Activated T-cell treated with anti-CD3 and anti-CD28 coated beads for 48 hours (primary cell): ENCODE results near the gene PITPNC1.
"Not testable (repeated sequence)": the region's sequence is repeated elsewhere in the genome, so short reads cannot be mapped to it uniquely, and the experiment has no call there.

ENCODE experiments used
- DNase-seq: peaks from one replicate; pipeline ENCODE4 v3.0.0-alpha.2; 2020; ENCODE audit warnings: low read depth

The PITPNC1 gene

DNA sequence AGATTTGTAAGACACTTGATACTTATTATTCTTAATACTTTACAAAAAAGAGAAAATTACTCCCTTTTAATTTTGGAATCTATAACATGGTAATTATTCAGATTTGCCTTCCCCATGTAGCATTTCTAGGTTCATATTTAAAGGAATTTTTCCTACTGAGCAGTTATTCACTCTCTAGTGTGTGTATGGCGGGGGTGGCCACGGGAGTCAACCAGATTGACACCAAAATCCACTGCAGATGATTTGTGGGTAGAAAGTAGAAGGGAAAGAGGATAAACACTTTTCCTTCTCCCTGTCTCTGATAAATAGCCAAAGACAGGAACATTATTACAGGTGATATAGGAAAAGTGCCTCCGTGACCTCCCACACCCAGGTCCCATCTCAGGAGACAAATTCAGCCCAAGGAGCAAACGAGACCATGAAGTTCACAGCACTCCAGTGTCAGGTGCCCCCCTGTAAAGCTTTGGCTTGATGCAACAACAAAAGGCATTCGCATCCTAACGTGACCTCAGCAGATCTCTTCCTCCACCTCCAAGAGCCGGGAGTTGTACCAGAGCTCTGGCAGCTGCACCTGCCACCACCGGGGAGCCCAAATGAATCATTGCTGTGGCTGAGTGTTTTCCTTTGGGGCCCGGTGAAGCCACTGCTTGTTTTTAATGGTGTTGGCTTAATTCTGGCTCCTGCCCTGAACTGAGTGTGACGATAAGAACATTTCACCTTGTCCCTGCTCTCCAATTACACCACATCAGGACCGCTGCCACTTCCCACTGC, 248.0 kb downstream of the PITPNC1 start:
- DNase-seq: no peak

DNA sequence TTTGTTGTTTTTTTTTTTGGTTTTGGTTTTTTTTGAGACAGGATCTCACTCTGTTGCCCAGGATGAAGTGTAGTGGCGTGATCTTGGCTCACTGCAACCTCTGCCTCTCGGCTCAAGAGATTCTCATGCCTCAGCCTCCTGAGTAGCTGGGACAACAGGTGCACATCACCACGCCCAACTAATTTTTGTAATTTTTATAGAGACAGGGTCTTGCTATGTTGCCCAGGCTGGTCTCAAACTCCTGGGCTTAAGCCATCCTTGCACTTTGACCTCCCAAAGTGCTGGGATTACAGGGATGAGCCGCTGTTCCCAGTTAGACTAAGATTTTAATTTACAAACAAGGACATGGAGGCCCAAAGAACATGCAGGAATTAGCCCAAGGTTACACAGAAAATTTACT, 248.9 kb downstream of the PITPNC1 start:
- DNase-seq: no peak

DNA sequence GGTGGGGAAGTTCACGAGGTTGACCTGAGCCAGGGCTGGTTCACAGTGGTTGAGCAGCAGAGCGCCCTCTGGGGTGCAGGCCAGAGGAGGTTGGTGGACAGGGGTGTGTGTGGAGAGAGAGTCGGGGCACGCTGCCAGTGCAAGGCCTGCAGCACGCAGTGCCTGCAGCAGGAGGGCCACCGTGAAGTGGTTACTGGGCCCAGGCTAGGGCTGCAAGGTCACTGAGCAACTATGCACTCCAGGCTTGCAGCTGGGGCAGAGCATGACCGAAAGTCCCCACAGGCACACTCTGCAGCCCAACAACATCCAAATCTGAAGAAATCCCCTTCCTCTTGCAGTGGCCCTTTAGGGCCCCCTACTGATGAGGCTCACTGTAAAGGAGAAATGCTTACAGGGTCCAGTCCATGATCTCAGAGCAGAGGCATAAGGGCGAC, 251.5 kb downstream of the PITPNC1 start:
- no peak for DNase-seq

DNA sequence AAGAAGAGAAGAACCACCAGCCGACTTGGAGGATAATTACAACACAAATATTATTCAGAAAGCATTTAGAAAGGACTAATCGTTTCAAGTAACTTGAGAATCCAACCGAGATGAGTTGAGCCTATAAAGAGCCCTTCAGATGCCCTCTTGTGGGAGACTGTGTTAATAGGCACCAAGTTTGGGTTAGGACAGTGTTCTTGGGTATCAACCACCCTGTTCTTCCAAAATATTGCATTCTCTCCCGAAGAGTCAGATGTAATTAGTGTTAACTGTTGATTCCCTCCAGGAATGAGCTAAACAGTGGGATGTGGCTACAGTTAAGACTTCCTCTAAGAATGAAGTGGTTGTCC, 252.9 kb downstream of the PITPNC1 start:
- DNase-seq: no peak

DNA sequence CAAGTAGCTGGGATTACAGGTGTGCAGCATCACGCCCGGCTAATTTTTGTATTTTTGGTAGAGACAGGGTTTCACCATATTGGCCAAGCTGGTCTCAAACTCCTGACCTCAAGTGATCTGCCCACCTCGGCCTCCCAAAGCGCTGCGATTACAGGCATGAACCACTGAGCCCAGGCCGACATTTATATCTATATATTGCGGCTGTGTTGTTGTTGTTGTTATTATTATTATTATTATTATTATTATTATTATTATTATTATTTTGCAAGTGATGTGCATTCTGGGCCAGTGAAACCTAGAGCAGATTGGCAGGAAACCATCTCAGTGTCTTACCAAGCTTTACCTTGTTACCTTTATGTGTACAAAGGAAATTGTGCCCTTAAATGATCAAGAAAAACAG, 253.8 kb downstream of the PITPNC1 start:
- DNase-seq: not testable (repeated sequence)

DNA sequence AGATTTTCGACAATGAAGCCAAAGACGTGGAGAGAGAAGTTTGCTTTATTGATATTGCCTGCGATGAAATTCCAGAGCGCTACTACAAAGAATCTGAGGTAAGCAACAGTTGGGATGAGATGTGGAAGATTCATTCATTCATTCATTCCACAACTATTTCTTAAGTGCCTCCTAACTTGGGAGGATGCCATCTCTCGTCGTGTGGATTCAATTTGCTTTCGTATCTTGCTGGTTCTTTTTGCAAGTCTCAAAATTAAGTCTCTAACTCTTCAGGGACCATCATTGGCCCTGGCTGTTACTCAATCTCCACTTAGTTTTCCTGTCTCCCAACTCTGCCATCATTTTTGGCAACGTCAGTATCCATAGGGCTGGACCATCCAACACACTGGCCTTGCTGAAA, 255.1 kb downstream of the PITPNC1 start:
- no peak for DNase-seq

DNA sequence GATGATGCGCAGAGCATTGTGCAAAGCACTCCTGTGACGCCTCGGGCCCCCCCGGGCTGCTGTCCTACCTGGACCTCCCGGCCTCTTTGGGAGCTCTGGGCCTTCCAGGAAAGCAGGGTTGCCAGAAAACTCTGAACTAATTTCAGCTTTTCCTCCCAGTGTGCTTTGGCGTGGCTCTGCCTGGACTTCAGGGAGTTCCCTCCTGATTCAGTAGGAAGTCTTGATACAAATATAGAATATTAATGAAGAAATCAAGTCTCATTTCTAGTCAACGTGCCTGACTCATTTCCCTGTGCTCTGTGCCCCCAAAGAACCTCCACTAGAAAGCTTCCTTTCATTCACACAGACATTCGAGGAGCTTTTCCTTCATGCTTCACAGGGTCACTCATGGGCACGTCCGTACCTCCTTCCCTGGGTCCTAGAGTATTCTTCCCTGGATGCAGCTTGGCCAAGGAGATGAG, 256.7 kb downstream of the PITPNC1 start:
- DNase-seq: no peak

DNA sequence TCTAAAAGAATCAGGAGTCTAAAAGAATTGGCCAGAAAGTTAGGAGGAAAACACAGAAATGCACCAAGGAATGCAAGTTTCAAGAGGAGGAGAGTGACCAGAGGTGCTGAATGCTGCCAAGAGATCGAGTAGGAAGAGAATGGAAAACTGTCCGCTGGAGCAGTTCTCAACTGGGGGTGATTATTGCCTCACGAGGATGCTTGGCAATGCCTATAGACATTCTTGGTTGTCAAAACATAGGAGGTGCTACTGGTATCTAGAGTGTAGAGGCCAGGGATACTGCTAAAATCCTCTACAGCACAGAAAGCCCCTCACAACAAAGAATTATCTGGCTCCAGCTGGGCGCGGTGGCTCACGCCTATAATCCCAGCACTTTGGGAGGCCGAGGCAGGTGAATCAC, 258.6 kb downstream of the PITPNC1 start:
- DNase-seq: no peak

DNA sequence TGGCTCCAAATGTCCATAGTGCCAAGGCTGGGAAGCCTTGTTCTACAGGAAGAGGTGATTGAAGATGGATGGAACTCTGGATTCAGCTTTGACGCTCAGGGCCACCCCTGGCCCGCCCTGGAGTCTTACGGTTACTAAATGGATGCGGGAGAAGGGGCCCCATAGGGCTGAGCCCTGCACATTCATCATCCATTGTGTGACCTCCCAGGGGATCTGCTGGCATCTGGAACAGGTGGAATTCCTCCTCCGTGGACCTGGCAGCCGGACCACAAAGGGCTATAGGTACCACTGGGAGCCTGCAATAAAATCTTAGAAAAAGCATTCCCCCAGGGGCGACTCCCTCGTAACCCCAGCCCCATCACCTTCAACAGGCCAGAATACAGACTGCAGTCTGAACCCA, 259.2 kb downstream of the PITPNC1 start:
- no peak for DNase-seq

DNA sequence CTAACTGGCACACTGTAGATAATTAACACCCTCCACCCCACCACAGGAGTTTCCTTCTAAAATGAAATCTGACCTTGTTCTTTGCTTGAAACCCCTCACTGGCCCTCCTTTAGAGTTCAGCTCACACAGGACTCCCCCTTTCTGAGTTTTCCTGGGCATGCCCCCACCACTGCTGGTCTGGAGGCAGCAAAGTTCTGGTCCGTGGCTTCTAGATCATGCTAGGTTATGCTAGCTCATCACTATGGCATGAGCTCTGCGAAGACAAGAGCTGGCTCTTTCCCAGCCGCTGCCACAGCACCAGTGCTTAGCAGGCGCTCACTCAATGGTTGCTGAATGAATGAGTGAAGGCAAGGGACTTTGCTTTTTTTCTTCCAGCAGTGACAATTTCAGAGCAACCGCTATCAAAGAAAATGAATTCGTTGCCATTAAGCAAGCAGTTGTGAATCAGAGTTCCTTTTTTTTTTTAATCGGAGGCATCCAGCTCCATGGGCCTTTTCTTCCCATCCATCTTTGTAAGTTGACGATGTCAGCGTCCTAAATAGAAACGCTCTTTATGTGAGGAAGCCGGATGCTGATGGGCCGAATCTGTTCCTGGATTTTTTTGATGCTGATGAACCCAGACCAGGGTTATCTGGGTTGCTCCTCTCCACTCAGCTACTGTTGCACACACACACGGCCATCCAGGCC, 259.9 kb downstream of the PITPNC1 start:
- DNase-seq: no peak

DNA sequence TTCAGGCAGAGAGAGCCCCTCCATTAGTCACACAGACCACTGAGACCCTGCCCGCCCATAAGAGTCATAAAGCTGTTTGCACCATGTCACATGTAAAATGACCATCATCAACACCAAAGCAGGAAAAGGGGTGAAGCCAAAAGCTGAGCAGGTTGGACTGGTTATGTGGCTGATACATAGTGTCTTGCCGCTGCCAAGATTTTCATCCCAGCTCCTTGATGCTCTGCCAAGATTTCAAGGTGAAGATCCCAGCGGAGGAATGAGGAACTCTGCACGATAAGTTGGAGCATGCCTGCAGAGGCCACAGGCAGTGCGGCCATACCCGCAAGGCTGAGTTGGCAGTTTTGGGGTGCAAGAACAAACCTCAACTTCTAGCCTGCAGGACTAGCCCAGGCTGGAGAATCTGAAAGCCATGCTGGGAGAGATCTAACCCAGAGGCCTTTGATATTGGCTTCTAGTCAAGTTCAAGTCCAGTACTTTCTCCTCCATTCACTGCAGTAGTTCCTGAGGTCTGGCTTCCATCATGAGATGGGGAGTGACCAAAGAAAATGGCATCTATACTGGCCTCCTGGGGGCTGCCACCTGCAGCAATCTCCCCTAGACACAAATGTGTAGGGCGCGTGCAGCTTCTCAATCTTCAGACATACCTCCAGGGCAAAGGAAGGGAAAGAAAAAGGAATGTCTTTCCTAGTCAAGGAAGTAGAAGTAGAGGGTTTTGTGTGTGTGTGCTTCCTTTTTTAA, 261.0 kb downstream of the PITPNC1 start:
- DNase-seq: no peak

DNA sequence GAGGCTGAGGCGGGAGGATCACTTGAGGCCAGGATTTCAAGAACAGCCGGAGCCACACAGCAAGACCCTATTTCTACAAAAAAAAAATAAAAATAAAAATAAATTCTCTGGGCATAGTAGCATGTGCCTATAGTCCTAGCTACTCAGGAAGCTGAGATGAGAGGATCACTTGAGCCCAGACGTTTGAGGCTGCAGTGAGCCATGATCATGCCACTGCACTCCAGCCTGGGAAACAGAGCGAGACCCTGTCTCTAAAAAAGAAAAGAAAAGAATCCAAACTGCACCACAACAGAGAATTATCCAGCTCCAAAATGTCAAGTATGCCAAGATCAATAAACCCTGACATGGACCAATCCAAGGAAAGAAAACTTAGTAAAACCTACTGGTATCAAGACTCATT, 261.8 kb downstream of the PITPNC1 start:
- DNase-seq: no peak

DNA sequence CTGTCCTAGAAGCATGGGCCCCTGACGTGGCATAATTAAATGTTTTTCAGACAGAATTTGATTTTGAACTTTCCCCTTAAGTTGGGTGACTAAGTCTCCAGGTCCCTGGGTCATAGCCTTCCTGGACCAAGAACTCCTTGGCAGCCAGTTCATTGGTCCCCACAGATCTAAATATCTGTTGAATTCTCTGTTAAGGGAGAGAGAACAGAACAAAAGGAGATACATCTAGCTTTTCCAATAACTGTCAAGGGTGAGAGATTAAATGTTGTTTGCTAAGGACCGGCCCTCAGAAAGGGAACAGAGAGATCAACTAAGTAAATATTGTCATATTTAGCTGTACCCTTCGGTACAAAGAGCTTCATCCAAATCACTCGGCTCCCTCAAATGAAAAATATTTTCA, 262.5 kb downstream of the PITPNC1 start:
- DNase-seq: no peak

DNA sequence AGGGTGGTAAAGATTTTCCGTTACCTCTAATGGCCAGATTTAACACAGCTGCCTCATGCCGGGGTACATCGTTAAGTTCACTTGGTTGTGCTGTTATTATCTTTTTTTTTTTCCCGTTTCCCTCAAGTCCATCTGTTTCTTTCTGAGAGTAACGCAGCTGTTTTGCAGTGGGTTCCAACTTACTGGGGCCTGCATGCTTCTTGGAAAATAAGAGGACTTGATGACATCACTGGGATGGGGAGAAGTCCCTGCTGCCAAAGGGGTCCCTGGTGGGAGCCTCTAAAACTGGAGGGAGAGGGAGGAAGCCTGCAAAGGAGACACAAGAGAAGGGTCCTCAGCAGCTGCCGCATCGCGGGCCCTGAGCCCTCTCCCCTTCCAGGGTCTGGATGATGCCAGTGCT, 262.9 kb downstream of the PITPNC1 start:
- DNase-seq: no peak

DNA sequence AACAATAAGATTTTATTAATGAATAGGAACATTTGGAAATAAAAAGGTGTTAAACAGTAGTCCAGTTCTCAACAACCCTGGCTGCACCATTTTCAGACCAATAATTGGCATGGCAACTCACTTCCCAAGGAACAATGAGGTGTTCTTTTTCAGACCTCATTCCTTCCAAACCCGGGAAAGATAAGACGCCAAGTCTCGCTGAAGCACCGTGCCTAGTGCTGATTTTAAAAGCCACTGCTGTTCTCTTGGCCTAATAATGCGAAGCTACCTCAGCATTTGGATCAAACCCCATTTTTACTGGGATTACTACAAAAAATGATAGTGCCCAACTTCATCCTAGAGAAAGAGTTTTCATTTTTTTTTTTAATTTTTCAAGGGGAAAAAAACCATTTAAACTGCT, 265.4 kb downstream of the PITPNC1 start:
- no peak for DNase-seq

DNA sequence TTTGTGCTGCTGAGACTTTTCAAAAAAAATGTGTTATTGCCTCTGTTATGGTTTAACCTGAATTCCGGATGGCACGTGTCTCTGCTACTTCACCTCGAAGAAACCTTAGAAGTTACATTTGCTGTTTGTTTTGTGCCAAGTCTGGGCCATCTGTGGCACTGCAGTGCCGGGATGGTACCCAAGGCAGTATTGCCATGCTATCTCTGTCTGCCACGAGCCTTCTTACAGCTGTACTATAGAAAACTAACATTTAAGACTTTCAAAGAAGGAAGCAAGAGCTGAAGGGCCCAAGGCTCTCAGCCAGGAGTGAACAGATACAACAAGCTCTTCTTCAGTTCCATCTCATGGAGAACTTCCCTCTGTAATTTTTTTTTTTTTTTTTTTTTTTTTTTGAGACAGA, 267.0 kb downstream of the PITPNC1 start:
- no peak for DNase-seq

DNA sequence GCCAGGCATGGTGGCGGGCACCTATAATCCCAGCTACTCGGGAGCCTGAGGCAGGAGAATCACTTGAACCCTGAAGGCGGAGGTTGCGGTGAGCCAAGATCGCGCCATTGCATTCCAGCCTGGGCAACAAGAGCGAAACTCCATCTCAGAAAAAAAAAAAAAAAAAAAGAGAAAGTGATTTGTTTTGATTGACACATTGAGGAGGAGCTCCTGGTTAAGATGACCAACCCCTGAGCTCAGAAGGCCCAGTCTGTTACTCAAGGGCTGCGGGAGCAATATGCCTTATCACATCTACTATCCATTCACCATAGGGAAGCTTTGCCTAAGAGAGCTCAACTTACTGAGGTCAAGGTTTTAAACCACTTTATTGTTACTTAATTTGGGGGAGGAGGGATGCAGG, 268.1 kb downstream of the PITPNC1 start:
- DNase-seq: not testable (repeated sequence)

DNA sequence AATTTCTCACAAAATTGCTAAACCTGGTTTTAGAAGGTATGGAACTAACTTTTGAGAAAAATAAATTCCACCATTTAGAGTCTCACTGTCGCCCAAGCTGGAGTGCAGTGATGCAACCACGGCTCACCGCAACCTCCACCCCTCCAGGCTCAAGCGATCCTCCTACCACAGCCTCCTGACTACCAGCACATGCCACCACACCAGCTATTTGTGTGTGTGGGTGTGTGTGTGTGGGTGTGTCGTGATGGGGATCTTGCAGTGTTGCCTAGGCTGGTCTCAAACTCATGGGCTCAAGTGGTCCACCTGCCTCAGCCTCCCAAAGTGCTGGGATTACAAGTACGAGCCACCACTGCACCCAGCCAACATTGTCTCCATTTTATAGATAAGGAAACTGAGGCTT, 269.4 kb downstream of the PITPNC1 start:
- DNase-seq: no peak

DNA sequence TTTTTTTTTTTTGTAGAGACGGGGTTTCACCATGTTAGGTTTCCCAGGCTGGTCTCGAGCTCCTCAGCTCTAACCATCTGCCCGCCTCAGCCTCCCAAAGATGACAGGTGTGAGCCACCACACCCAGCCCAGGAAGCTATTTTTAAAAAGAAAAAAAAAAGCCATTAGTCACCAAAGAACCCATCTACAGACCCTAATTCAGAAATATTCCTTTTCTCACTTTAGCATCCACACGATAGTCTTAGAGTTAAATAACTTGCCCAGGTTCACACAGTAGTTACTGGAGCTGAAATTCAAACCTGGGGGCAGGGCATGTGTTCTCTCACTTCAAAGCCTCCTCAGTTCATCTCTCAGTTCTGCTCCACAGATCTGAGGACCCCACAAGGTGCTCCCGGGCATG, 270.4 kb downstream of the PITPNC1 start:
- no peak for DNase-seq

DNA sequence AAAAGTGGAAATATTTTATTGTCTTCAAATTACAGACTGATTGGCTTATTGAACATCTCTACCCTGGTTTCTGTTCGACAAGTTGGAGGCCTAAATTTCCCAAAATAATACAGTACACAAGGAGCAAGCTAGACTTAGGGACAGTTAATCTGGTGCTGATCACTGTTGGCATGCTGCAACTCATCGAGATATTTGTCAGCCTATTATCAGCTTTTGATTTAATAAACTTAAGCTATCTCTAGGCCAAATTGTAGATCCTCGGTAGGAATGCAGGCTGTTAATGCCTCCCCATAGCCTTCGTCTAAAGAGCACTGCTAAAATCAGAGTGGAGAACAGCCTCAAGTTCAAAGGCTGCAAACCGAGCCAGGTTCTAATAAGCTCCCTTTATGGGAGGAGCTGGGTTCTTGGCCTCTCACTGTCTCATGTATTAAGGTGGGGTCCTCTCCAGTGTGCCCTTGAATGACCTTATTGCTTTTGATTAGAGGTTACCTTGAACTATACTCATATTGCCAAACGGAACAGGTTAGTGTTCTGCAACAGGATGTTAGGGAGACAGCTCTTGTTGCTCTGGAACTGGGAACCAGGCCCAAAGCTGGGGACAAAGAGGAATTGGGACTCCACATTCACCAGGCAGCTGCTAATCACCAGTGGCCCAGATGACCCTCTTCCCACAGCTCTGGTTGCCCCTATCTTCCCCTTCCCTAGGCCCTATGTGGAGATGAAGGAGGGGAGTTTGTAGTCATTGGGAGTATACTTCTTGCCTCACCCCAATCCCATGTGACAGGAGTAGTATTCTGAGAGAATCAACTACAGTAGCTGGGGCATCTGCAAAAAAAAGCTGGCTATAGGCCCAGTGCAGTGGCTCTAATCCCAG, 271.2 kb downstream of the PITPNC1 start:
- DNase-seq: no peak

DNA sequence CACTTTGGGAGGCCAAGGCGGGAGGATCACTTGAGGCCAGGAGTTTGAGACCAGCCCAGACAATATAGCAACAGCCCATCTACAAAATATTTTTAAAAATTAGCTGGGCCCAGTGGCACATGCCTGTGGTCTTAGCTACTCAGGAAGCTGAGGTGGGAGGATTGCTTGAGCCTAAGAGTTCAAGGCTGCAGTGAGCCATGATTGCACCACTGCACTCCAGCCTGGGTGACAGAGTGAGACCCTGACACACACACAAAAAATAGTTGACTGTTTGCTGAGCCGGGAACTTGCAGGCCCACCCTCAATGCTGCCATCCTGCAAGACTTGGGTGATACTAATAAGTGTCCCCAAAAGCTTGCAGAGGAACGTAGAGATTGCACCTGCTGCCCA, 271.8 kb downstream of the PITPNC1 start:
- DNase-seq: not testable (repeated sequence)

DNA sequence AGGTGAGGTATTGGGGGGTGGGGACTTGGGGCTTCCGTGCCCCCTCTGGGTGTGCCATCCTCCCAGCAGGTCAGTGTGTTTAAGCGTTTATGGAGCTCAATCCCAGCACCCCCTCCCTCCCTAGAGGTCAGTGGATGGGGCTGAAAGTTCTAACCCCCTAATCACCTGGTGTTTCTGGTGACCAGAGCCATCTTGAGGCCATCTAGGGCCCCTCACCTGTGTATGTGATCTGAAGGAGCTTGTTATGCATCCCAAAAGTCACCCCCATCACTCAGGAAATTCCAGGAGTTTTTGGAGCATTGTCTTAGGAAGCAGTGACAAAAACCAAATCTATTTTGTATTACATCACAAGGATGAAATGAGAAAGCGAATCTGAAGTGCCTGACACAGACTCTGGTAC, 272.8 kb downstream of the PITPNC1 start:
- DNase-seq: no peak
